GM21786 (cell line): ENCODE data around the gene ZBTB16.

Experiments
- ATAC-seq: cut with Tn5 transposase; IDR thresholded peaks from one replicate; pipeline ENCODE4 v1.9.1; 2021; ENCODE audit not compliant: unreplicated experiment

ZBTB16 gene

DNA sequence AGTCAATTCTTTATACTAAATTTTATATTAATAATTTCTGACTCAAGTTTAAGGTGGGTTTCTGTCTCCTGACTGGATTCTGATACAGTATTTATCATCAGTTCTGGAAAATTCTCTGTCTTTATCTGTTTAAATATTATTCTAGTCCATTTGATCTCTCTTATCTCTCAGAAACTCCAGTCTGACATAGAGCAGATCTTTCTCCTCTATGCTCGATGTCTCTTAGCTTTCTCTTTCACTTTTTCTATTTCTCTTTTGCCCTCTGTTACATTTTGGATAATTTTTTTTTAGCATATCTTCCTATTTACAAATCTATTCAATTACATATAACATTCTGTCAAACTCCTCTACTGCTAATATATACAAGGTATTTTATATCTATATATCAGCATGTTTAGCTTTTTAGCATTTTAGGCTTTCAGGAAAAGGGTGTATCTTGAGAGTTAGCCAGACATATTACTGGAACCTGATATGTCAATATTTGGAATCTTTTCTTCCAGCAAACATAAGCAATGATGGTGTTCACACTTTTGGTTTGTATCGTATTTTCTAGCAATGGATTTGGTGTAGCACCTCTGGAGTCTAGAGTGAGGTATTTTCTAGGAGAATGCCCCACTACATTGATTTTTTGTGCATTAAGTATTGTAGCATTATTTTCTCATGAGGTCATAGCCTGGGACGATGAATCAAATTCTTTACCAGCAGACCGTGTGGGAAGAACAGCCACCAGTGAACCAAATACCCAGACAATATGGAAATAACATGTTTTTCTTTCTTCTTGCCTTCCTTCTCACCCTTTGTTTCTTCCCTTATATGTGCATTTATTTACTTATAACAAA, 232.6 kb downstream of the ZBTB16 start:
- ATAC-seq: no peak

- no peak for ATAC-seq
Observed at GRCh38 chr11:114293201-114293711, 233.7 kb downstream of the ZBTB16 start.

- no peak for ATAC-seq
Observed at GRCh38 chr11:114295676-114296604, 236.4 kb downstream of the ZBTB16 start, which contains the start of gene NNMT. NNMT (plus strand) TSS chr11:114296399; CDS start chr11:114296557, 158 bp downstream.

GRCh38 chr11:114296605-114297372, 237.3 kb downstream of the ZBTB16 start:
- ATAC-seq: no peak

GRCh38 chr11:114297806-114298709, 238.5 kb downstream of the ZBTB16 start:
- ATAC-seq: no peak

GRCh38 chr11:114298710-114299109, 239.2 kb downstream of the ZBTB16 start:
- no peak for ATAC-seq
